GM19238 (cell line): ENCODE measurements around the gene ATF6.

Experiments
- DNase-seq: peaks from one replicate; pipeline ENCODE4 v3.0.0; 2011; ENCODE audit warnings: low spot score; ENCODE audit not compliant: insufficient read length

ATF6 gene

GRCh38 chr1:161956930-161957329 lies 190.8 kb downstream of the ATF6 start:
- no peak for DNase-seq

GRCh38 chr1:161958425-161958824 lies 192.3 kb downstream of the ATF6 start:
- DNase-seq: no peak

- peak; percentile 41 for DNase-seq
These were observed 196.2 kb downstream of the ATF6 start for GRCh38 chr1:161962091-161962887.

- no peak for DNase-seq
These were observed 199.9 kb downstream of the ATF6 start for GRCh38 chr1:161966067-161966466.

- DNase-seq: no peak
These were observed 203.9 kb downstream of the ATF6 start for GRCh38 chr1:161970036-161970435.

GRCh38 chr1:161970633-161971032 lies 204.5 kb downstream of the ATF6 start:
- no peak for DNase-seq

GRCh38 chr1:161972828-161973227 lies 206.7 kb downstream of the ATF6 start:
- no peak for DNase-seq

- DNase-seq: no peak
These were observed 208.1 kb downstream of the ATF6 start for GRCh38 chr1:161973924-161974845.

- DNase-seq: no peak
These were observed 212.1 kb downstream of the ATF6 start for GRCh38 chr1:161978011-161978790.

- no peak for DNase-seq
These were observed 215.0 kb downstream of the ATF6 start for GRCh38 chr1:161981126-161981525.

- DNase-seq: no peak
These were observed 215.8 kb downstream of the ATF6 start for GRCh38 chr1:161981735-161982506.

GRCh38 chr1:161982507-161982895 lies 216.4 kb downstream of the ATF6 start:
- DNase-seq: no peak

- DNase-seq: no peak
These were observed 216.8 kb downstream of the ATF6 start for GRCh38 chr1:161982917-161983316.

GRCh38 chr1:161983725-161984124 lies 217.6 kb downstream of the ATF6 start:
- no peak for DNase-seq

- DNase-seq: no peak
These were observed 219.2 kb downstream of the ATF6 start for GRCh38 chr1:161985301-161985822.

GRCh38 chr1:161986328-161986727 lies 220.2 kb downstream of the ATF6 start:
- DNase-seq: no peak

- DNase-seq: no peak
These were observed 221.2 kb downstream of the ATF6 start for GRCh38 chr1:161987303-161987702.

- no peak for DNase-seq
These were observed 221.8 kb downstream of the ATF6 start for GRCh38 chr1:161987872-161988271.

GRCh38 chr1:161988413-161988812 lies 222.3 kb downstream of the ATF6 start:
- no peak for DNase-seq

GRCh38 chr1:161989108-161989507 lies 223.0 kb downstream of the ATF6 start:
- no peak for DNase-seq

- DNase-seq: no peak
These were observed 223.7 kb downstream of the ATF6 start for GRCh38 chr1:161989786-161990185.
